ENCODE results near the gene EPHX1.

The EPHX1 gene

DNA sequence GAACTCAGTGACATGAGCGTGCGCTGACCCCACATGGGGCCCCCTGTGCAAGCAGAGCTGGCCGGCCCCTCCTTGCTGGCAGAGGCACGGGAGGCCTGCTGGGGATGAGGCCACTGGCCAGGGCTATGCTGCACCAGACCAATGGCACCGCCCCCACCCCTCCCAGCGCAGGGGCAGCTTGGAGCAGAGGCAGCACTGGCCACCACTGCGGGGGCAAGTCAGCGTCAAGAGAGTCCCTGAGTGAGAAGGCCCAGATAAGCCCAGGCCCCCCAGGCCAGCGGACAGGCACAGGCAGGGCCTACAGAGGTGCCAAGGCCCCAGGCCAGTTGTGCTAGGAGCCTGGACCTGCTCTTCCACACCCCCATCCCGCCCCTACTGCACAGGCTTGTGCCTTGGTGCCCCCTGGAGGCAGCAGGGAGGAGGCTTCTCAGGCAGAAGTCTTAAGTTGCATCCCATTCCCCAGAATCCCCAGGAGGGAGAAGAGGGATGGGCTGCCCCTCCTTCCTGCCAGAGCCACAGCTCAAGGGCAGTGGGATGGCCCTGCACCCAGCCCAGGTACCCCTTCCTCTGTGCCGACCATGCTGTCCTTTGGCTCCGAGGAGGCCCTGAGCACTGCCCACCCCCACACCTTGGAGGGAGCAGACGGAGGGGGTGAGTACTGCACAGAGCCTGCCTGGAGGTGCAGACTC is 35.8 kb downstream of the EPHX1 start:
- TF ChIP-seq YY1 (IDR thresholded peaks at IDR 0.05; ENCODE audit: low read depth): no peak
- TF ChIP-seq CREB1 (IDR thresholded peaks at IDR 0.05; ENCODE audit: low read depth): no peak
- TF ChIP-seq TEAD4 (IDR thresholded peaks at IDR 0.05): no peak
- no peak for TF ChIP-seq TAF1 (IDR thresholded peaks at IDR 0.05; ENCODE audit: low read depth)
- TF ChIP-seq RAD21 (IDR thresholded peaks at IDR 0.05; ENCODE audit: low read depth): peak; percentile 86
- TF ChIP-seq, protein P1, sequence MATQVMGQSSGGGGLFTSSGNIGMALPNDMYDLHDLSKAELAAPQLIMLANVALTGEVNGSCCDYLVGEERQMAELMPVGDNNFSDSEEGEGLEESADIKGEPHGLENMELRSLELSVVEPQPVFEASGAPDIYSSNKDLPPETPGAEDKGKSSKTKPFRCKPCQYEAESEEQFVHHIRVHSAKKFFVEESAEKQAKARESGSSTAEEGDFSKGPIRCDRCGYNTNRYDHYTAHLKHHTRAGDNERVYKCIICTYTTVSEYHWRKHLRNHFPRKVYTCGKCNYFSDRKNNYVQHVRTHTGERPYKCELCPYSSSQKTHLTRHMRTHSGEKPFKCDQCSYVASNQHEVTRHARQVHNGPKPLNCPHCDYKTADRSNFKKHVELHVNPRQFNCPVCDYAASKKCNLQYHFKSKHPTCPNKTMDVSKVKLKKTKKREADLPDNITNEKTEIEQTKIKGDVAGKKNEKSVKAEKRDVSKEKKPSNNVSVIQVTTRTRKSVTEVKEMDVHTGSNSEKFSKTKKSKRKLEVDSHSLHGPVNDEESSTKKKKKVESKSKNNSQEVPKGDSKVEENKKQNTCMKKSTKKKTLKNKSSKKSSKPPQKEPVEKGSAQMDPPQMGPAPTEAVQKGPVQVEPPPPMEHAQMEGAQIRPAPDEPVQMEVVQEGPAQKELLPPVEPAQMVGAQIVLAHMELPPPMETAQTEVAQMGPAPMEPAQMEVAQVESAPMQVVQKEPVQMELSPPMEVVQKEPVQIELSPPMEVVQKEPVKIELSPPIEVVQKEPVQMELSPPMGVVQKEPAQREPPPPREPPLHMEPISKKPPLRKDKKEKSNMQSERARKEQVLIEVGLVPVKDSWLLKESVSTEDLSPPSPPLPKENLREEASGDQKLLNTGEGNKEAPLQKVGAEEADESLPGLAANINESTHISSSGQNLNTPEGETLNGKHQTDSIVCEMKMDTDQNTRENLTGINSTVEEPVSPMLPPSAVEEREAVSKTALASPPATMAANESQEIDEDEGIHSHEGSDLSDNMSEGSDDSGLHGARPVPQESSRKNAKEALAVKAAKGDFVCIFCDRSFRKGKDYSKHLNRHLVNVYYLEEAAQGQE (IDR thresholded peaks at IDR 0.05; ENCODE audit: low read depth): no peak
- TF ChIP-seq, protein P2, sequence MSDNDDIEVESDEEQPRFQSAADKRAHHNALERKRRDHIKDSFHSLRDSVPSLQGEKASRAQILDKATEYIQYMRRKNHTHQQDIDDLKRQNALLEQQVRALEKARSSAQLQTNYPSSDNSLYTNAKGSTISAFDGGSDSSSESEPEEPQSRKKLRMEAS (IDR thresholded peaks at IDR 0.05): no peak
- no peak for TF ChIP-seq EP300 (IDR thresholded peaks at IDR 0.05; ENCODE audit: borderline replicate concordance)
- 0 out of 2 replicates have a peak, but pooled peaks have one; percentile 29 for TF ChIP-seq ZBTB7A (IDR thresholded peaks at IDR 0.05; ENCODE audit: low read depth)
- no peak for TF ChIP-seq FOXM1 (IDR thresholded peaks at IDR 0.05; ENCODE audit: borderline replicate concordance, low read depth)
- TF ChIP-seq EGR1 (IDR thresholded peaks at IDR 0.05): no peak
- TF ChIP-seq NFIC (IDR thresholded peaks at IDR 0.05): no peak
- TF ChIP-seq, protein P3, sequence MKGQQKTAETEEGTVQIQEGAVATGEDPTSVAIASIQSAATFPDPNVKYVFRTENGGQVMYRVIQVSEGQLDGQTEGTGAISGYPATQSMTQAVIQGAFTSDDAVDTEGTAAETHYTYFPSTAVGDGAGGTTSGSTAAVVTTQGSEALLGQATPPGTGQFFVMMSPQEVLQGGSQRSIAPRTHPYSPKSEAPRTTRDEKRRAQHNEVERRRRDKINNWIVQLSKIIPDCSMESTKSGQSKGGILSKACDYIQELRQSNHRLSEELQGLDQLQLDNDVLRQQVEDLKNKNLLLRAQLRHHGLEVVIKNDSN (IDR thresholded peaks at IDR 0.05): no peak
- TF ChIP-seq TCF12 (IDR thresholded peaks at IDR 0.05; ENCODE audit: low read depth): no peak
- no peak for TF ChIP-seq CEBPB (IDR thresholded peaks at IDR 0.05)

DNA sequence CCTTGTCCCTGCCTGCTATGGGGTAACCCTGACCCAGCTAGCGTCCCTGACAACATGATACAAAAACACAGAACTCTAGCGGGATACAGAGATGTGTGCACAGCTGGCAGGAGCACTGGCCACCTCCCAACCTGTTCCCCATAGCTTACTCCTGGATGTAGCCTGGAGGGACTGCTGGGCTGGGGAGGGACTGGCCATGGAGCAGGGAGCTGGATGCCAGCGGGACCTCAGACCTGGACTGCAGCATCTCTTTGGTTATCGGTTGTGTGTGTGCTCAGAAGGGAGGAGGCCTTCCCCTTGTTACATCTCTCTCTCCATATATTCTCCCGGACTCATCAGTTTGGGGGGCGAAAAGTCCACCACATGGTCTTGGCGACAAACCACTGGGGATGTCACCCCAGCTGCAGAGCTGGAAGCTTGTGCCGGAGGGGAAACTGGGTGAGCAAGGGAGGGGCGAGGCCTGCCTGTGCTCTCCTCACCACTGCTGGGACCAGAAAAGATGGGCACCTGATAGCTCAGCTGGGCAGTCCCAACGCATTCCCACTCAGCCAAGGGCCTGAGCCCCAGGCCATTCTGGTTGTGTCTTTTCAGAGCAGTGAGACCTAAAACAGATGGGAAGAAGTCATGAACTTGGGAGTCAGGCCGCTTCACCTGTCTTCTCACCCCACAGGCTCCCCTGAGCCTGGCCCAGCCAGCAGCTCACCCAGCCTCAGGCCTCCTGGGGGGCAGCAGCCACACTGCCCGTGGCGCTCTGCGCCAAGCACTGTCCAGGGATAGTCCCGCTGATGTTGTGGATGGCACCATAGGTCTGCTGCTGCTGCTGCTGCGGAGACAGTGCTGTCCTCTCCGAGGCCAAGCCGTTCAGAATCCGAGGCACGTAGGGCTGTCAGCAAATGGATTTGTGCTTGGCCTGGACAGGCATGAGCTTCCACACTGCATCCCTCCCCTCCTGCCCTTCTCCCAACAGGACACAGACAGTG is 36.7 kb downstream of the EPHX1 start:
- TF ChIP-seq YY1 (IDR thresholded peaks at IDR 0.05; ENCODE audit: low read depth) (no peak), TCF12 (IDR thresholded peaks at IDR 0.05; ENCODE audit: low read depth) (no peak), ZBTB7A (IDR thresholded peaks at IDR 0.05; ENCODE audit: low read depth) (no peak), TAF1 (IDR thresholded peaks at IDR 0.05; ENCODE audit: low read depth) (no peak), RAD21 (IDR thresholded peaks at IDR 0.05; ENCODE audit: low read depth) (no peak), NFIC (IDR thresholded peaks at IDR 0.05) (no peak), CEBPB (IDR thresholded peaks at IDR 0.05) (no peak), CREB1 (IDR thresholded peaks at IDR 0.05; ENCODE audit: low read depth) (no peak), TEAD4 (IDR thresholded peaks at IDR 0.05) (no peak)
- TF ChIP-seq, protein P2 (IDR thresholded peaks at IDR 0.05): no peak

DNA sequence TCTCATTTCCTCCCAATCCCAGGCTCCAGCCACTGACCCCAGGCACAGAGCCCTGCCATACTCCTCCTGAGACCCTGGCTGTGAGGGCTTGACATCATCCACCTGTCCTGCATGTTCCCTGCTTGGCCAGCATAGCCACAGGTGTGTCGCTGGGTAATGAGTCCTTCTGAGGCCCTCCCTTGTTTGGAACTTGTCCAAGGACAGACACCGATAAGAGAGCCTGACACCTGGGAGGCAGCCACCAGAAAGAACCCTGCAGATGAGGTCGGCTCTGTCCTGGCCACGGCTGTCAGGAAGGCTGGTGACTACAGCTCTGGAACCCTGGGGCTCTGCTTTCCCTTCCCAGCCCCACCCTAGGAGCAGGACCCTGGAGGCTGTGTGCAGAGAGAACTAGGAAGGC is 37.7 kb downstream of the EPHX1 start:
- TF ChIP-seq RAD21 (IDR thresholded peaks at IDR 0.05; ENCODE audit: low read depth) (no peak), CEBPB (IDR thresholded peaks at IDR 0.05) (no peak), FOXM1 (IDR thresholded peaks at IDR 0.05; ENCODE audit: borderline replicate concordance, low read depth) (no peak), YY1 (IDR thresholded peaks at IDR 0.05; ENCODE audit: low read depth) (no peak), NFIC (IDR thresholded peaks at IDR 0.05) (no peak)
- TF ChIP-seq, protein P2 (IDR thresholded peaks at IDR 0.05): no peak

DNA sequence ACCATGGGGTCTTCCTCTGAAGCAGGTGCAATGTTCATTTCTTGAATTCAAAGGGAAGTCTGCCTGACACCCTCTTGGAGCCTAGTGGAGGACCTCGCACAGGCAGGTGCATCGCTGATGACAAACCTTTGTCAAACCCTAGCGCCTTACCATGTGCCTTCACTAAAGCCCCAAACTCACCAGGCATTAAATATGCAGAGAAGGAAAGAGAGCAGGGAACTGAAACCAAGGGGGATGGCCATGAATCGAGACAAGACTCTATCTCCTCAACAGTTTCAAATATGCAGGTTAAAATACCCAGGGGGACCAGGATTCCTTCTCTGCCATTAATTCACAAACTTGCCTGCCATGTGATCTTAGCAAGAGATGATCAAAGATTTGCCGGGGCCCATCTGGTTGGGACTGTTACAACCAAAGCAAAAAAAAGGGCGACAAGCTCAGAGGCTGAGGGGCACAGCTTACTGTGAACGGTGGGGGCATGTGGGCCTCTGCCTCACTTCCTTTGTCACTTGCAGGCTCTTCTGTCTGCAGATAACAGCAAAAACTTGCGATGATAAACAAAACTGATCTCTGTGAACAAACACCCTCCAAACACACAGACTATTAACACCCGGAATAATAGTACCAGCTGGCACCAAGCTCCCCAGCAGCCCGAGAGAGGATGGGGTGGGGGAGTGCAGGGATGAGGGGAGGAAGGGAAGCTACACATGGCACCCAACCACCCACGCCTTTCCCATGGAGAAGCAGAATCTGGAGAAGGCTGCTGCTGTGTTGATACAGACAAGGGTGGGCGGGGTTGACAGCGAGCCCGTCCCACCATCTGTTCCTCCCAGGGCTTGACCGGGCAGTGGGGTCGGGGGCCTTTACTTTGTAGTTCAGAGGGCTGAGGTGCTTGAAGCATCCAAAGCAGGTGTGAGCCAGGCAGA is 38.4 kb downstream of the EPHX1 start:
- TF ChIP-seq NFIC (IDR thresholded peaks at IDR 0.05) (no peak), CREB1 (IDR thresholded peaks at IDR 0.05; ENCODE audit: low read depth) (no peak), FOXM1 (IDR thresholded peaks at IDR 0.05; ENCODE audit: borderline replicate concordance, low read depth) (no peak), TAF1 (IDR thresholded peaks at IDR 0.05; ENCODE audit: low read depth) (no peak), CEBPB (IDR thresholded peaks at IDR 0.05) (no peak), TEAD4 (IDR thresholded peaks at IDR 0.05) (no peak), YY1 (IDR thresholded peaks at IDR 0.05; ENCODE audit: low read depth) (no peak), RAD21 (IDR thresholded peaks at IDR 0.05; ENCODE audit: low read depth) (no peak), TCF12 (IDR thresholded peaks at IDR 0.05; ENCODE audit: low read depth) (no peak), ZBTB7A (IDR thresholded peaks at IDR 0.05; ENCODE audit: low read depth) (no peak), EP300 (IDR thresholded peaks at IDR 0.05; ENCODE audit: borderline replicate concordance) (no peak), EGR1 (IDR thresholded peaks at IDR 0.05) (no peak)
- TF ChIP-seq, protein P1 (IDR thresholded peaks at IDR 0.05; ENCODE audit: low read depth): no peak
- TF ChIP-seq, protein P3 (IDR thresholded peaks at IDR 0.05): no peak
- TF ChIP-seq, protein P2 (IDR thresholded peaks at IDR 0.05): no peak
